ENCODE data around the gene TBXT.

GRCh38 chr6:166192557-166192956 is 24.9 kb upstream of the TBXT start:
- no peak for TF ChIP-seq POLR2A (IDR thresholded peaks at IDR 0.05)
- TF ChIP-seq CTCF (IDR thresholded peaks at IDR 0.05 in 8 of 11, conservative IDR thresholded peaks at IDR 0.05 in 3 of 11) = no peak
- TF ChIP-seq POLR2AphosphoS5 (IDR thresholded peaks at IDR 0.05) = no peak

Measured in spleen (tissue), 7 donors.